GM19099 (cell line): Measurements from ENCODE around the gene ANKRD2.

Experiments
- POLR2A ChIP-seq: IDR thresholded peaks from 3 replicates; pipeline ENCODE4 v1.6.1; 2011; ENCODE audit warnings: low read depth; ENCODE audit not compliant: insufficient read length; ENCODE audit errors: extremely low read depth

ANKRD2 gene

GRCh38 chr10:97542169-97543024 lies 30.2 kb upstream of the ANKRD2 start:
- TF ChIP-seq POLR2A: no peak

- no peak for TF ChIP-seq POLR2A
Observed at GRCh38 chr10:97543025-97543546, 29.5 kb upstream of the ANKRD2 start.

GRCh38 chr10:97546456-97547270 lies 25.9 kb upstream of the ANKRD2 start:
- no peak for TF ChIP-seq POLR2A

GRCh38 chr10:97547271-97547600 lies 25.3 kb upstream of the ANKRD2 start:
- no peak for TF ChIP-seq POLR2A

GRCh38 chr10:97547962-97548361 lies 24.6 kb upstream of the ANKRD2 start:
- TF ChIP-seq POLR2A: no peak

GRCh38 chr10:97548828-97549455 lies 23.6 kb upstream of the ANKRD2 start:
- TF ChIP-seq POLR2A: no peak

- TF ChIP-seq POLR2A: no peak
Observed at GRCh38 chr10:97549587-97550322, 22.8 kb upstream of the ANKRD2 start.

- TF ChIP-seq POLR2A: no peak
Observed at GRCh38 chr10:97550336-97551149, 22.0 kb upstream of the ANKRD2 start.

- no peak for TF ChIP-seq POLR2A
Observed at GRCh38 chr10:97551271-97551670, 21.3 kb upstream of the ANKRD2 start.

- no peak for TF ChIP-seq POLR2A
Observed at GRCh38 chr10:97553575-97554031, 19.0 kb upstream of the ANKRD2 start.

- no peak for TF ChIP-seq POLR2A
Observed at GRCh38 chr10:97563337-97563736, 9.2 kb upstream of the ANKRD2 start.

- no peak for TF ChIP-seq POLR2A
Observed at GRCh38 chr10:97564776-97565175, 7.8 kb upstream of the ANKRD2 start.

GRCh38 chr10:97566336-97566996 lies 6.1 kb upstream of the ANKRD2 start:
- TF ChIP-seq POLR2A: no peak
